ENCODE measurements around the gene ENTPD7.
A peak's percentile ranks its signal among the peaks of the same experiment; 100 is the strongest.
"Not testable (repeated sequence)": the region's sequence is repeated elsewhere in the genome, so short reads cannot be mapped to it uniquely, and the experiment has no call there.

The ENTPD7 gene

DNA sequence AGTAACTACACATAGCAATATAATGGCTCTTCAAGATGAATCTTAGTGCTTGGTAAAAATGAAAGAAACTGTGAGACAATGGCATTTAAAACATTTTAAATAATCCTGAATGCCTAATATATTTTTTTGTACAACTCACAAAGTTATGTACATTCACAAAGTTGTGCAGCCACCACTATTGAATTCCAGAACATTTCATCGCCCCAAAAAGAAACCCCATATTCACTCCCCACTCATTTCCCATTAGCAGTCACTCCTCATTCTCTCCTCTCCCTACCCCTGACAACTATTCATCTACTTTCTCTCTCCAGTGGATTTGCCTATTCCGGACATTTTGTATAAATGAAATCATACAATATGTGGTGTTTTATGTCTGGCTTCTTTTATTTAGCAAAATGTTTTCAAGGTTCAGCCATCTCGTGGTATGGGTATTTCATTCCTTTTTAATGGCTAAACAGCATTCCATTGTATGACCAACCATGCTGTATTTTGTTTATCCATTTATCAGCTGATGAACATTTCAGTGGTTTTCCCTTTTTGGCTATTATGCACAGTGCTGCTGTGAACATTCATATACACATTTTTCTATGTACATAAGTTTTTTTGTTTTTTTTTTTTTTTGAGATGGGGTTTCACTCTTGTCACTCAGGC lies 34.7 kb downstream of the ENTPD7 start:
- no peak for DNase-seq

DNA sequence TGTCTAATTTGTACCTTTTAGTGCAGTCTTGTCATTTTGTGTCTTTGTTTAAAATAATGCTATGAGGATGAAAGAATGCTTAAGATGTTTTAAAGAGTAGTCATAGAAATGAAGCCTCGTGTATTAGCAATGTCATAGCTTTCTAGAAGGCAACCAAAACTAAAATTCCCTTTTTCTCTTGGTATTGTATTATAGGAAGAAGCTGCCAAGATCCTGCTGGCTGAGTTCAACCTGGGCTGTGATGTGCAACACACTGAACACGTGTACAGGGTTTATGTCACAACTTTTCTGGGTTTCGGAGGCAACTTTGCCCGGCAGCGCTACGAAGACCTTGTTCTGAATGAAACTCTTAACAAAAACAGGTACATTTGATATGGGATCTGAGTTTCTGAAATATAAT lies 36.5 kb downstream of the ENTPD7 start:
- DNase-seq, result no peak

DNA sequence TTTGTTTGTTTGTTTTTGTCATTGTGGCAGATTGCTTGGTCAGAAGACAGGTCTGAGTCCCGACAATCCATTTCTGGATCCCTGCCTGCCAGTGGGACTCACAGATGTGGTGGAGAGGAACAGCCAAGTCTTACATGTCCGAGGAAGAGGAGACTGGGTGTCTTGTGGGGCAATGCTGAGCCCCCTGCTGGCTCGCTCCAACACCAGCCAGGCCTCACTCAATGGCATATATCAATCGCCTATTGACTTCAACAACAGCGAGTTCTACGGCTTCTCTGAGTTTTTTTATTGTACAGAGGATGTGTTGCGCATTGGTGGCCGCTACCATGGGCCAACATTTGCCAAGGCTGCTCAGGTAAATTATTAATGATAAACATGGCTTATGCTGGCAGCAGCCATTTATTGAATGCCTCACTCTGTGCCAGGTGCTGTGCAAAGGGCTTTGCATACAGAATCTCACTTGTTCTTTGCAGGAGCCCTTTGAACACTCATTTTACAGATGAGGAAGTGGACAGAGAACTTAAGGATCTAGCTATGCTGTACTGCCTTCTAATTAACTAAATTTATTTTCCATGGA lies 39.3 kb downstream of the ENTPD7 start:
- no peak for DNase-seq

- no peak for DNase-seq
These were observed 41.3 kb downstream of the ENTPD7 start for GRCh38 chr10:99700649-99701048.

GRCh38 chr10:99708428-99709012 lies 49.2 kb downstream of the ENTPD7 start:
- DNase-seq, result no peak

DNA sequence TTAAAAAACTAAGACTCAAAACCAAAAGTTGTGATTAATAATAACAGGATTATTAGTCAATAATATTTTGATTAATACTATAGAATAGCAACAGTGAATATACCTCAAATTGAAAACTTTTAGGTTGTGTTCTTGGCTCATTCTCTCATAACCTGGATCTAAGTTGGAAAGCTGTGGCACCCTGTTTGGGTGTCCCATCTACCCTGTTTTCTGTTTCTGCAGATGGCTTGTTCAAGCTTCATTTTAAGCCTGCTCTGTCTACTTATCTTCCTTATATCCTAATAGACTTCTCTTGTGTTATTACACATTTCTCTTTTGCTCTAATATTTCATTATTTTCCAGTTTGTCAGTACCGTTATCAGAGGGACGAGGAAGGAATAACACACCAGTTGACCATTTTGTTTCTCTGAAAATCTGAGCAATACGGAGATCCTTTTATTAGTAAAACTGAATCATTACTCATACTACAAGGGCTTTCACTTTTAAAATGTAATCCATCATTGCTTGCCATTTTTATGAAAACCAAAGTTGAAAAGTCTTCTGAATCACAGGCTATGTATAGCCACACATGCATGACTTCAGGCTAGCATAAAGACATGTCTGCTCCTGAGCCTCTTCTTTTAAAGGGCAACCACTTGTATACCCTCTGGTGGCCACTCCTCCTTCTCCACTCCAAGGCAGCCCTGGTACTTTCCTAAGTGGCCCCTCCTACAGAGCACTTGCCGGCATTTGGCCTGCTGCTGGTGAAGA lies 50.3 kb downstream of the ENTPD7 start:
- DNase-seq, result no peak

GRCh38 chr10:99711129-99711719 lies 51.9 kb downstream of the ENTPD7 start:
- DNase-seq, result no peak

DNA sequence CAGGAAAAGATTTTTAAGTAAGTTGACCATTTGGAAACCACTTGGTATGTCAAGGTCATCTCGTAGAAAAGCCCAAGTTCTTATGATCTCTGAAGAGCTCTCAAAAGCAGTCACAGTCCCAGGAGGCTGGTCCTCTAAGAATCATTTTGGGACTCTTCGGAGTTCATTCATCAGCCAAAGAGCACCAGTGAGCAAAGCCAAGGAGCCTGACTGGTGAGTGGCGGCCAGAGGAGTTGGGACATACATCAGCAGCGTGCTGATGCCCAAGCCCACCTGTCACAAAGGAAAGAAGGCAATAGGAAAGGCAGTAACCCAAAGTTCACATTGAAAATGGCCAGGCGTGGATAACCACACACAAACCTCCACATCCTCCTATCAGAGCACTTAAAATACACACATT lies 55.1 kb downstream of the ENTPD7 start:
- DNase-seq, result no peak

DNA sequence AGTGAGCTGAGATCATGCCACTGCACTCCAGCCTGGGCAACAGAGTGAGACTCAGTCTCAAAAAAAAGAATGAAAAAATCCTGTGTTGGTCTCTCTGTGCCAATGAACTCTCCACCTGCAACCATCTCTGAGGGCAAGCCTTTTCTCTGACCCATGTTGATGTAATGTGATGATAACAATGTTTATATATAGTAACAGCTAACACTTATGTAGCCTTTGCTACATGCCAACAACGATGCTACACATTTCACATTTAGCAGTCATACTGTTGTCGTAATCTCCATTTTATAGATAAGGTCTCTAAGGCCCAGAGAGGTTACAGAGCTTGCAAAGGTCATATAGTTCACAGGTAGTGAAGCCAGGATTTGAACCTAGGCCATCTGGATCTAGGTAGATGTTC lies 61.1 kb downstream of the ENTPD7 start:
- no peak for DNase-seq

GRCh38 chr10:99730026-99730425 lies 70.7 kb downstream of the ENTPD7 start:
- DNase-seq, result no peak

- no peak for DNase-seq
These were observed 72.2 kb downstream of the ENTPD7 start for GRCh38 chr10:99731306-99732032.

DNA sequence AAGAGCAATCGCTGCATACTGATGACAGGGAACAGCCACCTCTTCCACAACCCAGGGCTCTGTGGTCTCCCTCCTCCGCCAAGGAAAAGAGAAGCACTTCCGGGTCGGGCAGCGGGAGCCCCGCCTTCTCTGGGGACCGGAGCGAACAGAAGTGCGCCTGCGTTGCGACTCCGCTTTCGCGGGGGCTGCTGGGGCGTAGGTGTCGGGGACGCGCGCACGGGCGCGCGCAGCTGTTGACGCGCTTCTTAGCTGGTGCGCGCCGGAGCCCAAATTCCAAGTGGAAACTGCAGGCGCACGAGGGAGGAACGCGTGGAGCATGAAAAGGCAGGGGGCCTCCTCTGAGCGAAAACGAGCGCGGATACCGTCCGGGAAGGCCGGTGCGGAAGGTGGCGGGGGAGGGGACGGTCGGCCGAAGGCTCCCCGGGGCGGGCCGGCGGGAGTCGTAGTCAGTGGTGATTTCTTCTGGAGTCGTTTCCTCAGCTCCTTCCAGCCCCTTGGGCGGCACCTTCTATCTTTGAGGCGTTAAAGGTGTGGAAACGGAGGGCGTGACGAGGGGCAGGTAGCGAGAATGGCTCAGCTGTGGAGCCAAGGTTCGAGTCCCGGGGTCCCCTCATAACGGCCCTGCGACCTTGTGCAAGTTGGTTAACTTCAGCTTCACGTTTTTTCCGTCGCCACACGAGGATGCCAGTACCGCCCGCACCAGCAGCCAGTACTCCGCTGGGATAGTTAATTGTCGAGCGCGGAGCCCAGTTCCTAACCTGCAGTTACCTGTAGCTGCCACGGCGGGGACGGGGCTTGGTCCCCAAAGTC lies 72.9 kb downstream of the ENTPD7 start, which contains the start of the genes COX15 and CUTC:
COX15 (minus strand) TSS at position 95 of the 810 bp plus-strand sequence; CDS start at position 17, 78 bp downstream.
CUTC (plus strand) TSS at position 202 of the 810 bp plus-strand sequence; CDS start at position 317, 115 bp downstream.
- peak; percentile 89 for DNase-seq

- DNase-seq, result no peak
These were observed 74.1 kb downstream of the ENTPD7 start for GRCh38 chr10:99733366-99733765.

- not testable (repeated sequence) for DNase-seq
These were observed 74.8 kb downstream of the ENTPD7 start for GRCh38 chr10:99734111-99734510.

DNA sequence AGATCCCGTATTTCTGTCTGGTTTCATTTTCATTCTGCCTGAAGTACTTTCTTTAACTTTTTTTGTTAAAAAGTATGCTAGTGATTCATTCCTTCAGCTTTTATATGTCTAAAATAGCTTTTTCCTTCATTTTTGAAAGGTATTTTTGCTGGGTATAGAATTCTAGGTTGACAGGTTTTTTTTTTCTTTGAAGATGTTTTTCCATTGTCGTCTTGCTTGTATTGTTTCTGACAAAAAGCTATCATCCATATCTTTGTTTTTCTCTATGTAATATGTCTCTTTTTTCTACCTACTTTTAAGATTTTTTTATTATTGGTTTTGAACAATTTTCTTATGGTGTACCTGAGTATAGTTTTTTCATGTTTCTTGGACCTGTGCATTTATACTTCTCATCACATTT lies 81.0 kb downstream of the ENTPD7 start:
- DNase-seq, result no peak

DNA sequence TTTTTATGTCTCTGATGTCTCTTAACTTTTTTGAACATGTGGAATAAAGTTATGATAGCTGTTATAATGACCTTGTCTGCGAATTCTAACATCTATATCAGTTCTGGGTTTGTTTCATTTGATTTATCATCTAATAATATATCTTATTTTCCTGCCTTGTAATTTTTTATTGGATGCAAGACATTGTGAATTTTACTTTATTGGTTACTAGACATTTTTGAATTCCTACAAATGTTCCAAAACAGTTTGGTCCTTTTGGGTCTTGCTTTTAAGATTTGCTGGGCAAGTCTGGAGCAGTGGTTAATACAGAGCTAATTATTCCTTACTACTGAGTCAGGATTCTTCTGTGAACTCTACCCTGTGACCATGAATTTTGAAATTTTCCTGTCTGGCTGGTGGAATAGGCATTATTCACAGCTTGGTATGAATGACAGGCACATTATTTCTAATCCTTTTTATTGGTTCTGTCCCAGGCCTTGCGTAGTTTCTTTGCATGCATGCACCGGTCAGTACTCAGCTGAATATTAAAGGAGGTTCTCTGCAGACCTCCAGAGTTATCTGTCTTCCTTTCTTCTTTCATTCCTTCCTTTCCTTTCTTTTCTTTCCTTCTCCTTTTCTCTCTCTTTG lies 81.7 kb downstream of the ENTPD7 start:
- no peak for DNase-seq

DNA sequence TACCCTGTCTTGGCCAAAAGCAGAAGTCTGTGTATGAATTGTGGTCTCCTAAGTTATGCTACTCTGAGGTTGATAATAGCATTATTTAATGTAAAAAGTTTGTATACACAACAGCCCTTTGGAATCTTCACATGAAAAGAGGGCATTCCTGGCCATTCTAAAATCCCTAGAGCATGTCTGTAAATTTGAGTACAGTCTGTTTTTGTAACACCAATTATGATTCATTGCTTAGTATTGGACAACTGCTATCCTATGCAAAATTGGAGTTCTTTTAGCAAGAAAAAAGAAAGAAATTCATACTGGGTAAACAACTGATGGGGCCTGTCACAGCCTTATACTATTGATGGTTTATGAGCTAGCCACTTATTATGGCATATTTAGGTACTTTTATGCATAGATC lies 82.9 kb downstream of the ENTPD7 start:
- no peak for DNase-seq

DNA sequence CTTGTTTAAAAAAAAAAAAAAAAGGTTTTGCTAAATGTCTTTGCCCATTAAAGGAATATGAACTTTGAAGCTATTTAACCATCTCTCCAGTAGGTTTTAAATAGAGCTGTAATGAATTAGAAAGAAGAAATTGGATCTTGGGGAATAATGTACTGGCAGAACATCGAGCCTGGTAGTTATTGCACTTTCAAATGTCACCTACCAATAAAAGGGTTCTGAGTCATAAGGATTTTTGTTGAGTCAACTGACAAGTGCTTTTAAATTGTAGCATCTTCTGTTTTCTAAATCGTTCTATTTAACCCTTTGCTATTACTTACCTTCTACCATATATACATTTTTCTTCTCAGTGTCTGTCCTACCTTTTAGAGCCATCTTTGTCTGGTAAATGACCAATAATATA lies 83.4 kb downstream of the ENTPD7 start:
- DNase-seq, result no peak

DNA sequence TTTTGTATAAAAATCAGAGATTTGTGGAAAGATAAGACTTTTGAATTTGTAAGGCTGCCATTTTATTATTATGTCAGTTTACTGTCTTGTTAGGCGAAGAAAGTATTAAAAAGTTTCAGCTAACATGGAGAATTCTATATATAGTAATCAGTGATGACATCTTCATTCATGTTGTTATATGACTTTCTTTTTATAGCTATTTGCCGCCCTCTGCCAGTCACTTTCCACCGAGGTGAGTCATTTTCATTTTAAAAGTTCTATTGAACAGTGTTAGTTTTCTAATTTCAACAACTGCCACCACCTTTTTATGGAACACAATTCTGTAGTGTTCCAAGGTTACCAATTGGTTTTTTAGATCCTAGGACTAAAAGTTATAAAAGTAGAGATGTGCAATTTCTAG lies 84.5 kb downstream of the ENTPD7 start:
- no peak for DNase-seq

GRCh38 chr10:99746166-99746565 lies 86.9 kb downstream of the ENTPD7 start:
- DNase-seq, result not testable (repeated sequence)

DNA sequence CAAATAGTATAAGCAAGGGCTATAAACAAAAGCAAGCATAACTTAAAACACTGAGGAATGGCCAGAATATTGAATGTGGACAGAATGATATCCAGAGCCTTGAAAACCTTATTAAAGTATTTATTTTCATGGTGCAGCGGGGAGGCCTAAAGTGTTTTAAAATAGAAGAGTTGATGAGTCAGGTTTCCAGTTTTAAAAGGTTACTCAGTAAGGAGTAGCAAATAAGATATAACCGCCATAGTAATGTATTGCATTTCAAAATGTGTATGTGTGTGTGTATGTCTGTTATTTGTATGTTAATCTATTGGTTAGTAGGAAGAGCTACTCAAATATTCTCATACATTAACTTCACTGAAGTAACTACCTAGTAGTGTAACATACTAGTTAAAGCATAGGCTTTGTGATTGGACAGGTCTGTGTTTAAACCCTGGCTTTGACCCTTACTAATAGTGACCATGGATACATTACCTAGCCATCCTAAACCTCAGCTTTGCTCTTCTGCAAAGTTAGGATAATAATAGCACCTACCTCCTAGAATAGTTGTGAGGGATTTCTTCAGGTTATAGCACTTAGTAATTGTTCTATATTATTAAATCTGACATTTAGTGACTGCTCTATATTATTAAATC lies 89.6 kb downstream of the ENTPD7 start:
- DNase-seq, result no peak
